Peyer's patch (tissue), 4 donors: ENCODE results near the gene EDNRA.

Experiments
- POLR2A ChIP-seq, 2 donors: fragments of 450-650 bp; IDR thresholded peaks; one replicate each; pipeline ENCODE4 v1.5.1; 2017; ENCODE audit warnings: antibody characterized with exemption in 2 of 2, mild to moderate bottlenecking in 2 of 2, moderate library complexity in 2 of 2
- TF ChIP-seq, protein P1 (sequence below), 6 experiments: fragments of 450-650 bp in 4 of 6; fragments of 200-600 bp in 2 of 6; sonication (generic) in 1 of 6; IDR thresholded peaks; one replicate each; pipeline ENCODE4 v1.5.1; 2017 to 2019; ENCODE audit warnings: antibody characterized with exemption in 6 of 6, mild to moderate bottlenecking in 3 of 6, moderate library complexity in 1 of 6

DNA sequence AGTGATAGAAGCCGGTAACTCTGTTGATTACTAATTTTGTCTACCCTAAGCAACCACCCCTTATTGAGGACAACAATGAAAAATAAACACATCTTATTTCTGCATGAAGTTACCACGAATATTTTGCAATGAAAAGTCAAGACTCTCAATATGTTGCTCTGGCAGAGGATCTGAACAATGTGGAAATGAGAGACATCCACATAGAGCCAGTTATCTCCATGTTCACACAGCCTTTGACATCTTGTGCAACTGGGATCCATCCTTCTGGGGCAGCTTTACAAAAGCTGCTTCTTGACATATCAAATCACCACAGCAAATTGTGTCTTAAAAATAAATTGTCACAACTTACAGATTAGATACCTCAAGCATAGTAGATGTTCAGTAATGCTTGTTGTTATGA lies 10.2 kb downstream of the EDNRA start:
- TF ChIP-seq, protein P1, sequence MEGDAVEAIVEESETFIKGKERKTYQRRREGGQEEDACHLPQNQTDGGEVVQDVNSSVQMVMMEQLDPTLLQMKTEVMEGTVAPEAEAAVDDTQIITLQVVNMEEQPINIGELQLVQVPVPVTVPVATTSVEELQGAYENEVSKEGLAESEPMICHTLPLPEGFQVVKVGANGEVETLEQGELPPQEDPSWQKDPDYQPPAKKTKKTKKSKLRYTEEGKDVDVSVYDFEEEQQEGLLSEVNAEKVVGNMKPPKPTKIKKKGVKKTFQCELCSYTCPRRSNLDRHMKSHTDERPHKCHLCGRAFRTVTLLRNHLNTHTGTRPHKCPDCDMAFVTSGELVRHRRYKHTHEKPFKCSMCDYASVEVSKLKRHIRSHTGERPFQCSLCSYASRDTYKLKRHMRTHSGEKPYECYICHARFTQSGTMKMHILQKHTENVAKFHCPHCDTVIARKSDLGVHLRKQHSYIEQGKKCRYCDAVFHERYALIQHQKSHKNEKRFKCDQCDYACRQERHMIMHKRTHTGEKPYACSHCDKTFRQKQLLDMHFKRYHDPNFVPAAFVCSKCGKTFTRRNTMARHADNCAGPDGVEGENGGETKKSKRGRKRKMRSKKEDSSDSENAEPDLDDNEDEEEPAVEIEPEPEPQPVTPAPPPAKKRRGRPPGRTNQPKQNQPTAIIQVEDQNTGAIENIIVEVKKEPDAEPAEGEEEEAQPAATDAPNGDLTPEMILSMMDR (IDR thresholded peaks at IDR 0.05), result no peak
- TF ChIP-seq POLR2A (IDR thresholded peaks at IDR 0.05), result no peak
